GM23248 (cell line): ENCODE results near the gene TBCK. TPM values are rescaled to one million over a fixed set of nuclear protein-coding genes. Genes with fewer than 3 reads are reported as not detected.

Experiments used
- DNase-seq: peaks from one replicate; pipeline ENCODE4 v3.0.0-alpha.2; 2015
- H2AFZ ChIP-seq: fragments of 200-600 bp; sonication (generic); 2 replicates; pipeline ENCODE4 v1.6.1; 2016; ENCODE audit warnings: antibody characterized with exemption
- H3F3A ChIP-seq: fragments of 200-600 bp; sonication (generic); 2 replicates; pipeline ENCODE4 v1.6.1; 2016; ENCODE audit warnings: mild to moderate bottlenecking, antibody characterized with exemption, mixed run types; ENCODE audit not compliant: insufficient read depth
- H3K27ac ChIP-seq: fragments of 200-600 bp; sonication (generic); 2 replicates; pipeline ENCODE4 v1.5.1; 2016; ENCODE audit warnings: mild to moderate bottlenecking
- H3K27me3 ChIP-seq: fragments of 200-600 bp; sonication (generic); replicated peaks from 2 replicates; pipeline ENCODE4 v1.6.1; 2016; ENCODE audit warnings: mild to moderate bottlenecking; ENCODE audit not compliant: insufficient read depth
- H3K36me3 ChIP-seq: fragments of 200-600 bp; sonication (generic); 2 replicates; pipeline ENCODE4 v1.6.1; 2016; ENCODE audit warnings: low read depth, mild to moderate bottlenecking
- H3K4me1 ChIP-seq: fragments of 200-600 bp; sonication (generic); 2 replicates; pipeline ENCODE4 v1.6.1; 2016; ENCODE audit warnings: mild to moderate bottlenecking; ENCODE audit not compliant: insufficient read depth
- H3K4me2 ChIP-seq: fragments of 200-600 bp; sonication (generic); one replicate; pipeline ENCODE4 v1.6.1; 2016; ENCODE audit warnings: mild to moderate bottlenecking; ENCODE audit not compliant: unreplicated experiment
- H3K4me3 ChIP-seq: fragments of 200-600 bp; sonication (generic); 2 replicates; pipeline ENCODE4 v1.5.1; 2016; ENCODE audit warnings: mild to moderate bottlenecking
- H3K79me2 ChIP-seq: fragments of 200-600 bp; sonication (generic); 2 replicates; pipeline ENCODE4 v1.6.1; 2016; ENCODE audit warnings: mild to moderate bottlenecking; ENCODE audit not compliant: insufficient read depth
- H3K9ac ChIP-seq: fragments of 200-600 bp; sonication (generic); 2 replicates; pipeline ENCODE4 v1.6.1; 2016; ENCODE audit warnings: mild to moderate bottlenecking
- H3K9me2 ChIP-seq: fragments of 200-600 bp; sonication (generic); 2 replicates; pipeline ENCODE4 v1.6.1; 2016; ENCODE audit warnings: mixed run types, mild to moderate bottlenecking, moderate library complexity; ENCODE audit not compliant: insufficient read depth
- H3K9me3 ChIP-seq: fragments of 200-600 bp; sonication (generic); one replicate; pipeline ENCODE4 v1.6.1; 2017; ENCODE audit warnings: low read depth
- H4K20me1 ChIP-seq: fragments of 200-600 bp; sonication (generic); 2 replicates; pipeline ENCODE4 v1.6.0; 2016; ENCODE audit not compliant: insufficient read depth
- EZH2 ChIP-seq: fragments of 200-600 bp; sonication (generic); IDR thresholded peaks from 2 replicates; pipeline ENCODE4 v1.6.1; 2018; ENCODE audit warnings: antibody characterized with exemption, mild to moderate bottlenecking; ENCODE audit not compliant: insufficient read depth, poor library complexity, severe bottlenecking
- EZH2phosphoT487 ChIP-seq: fragments of 200-600 bp; sonication (generic); IDR thresholded peaks from 2 replicates; pipeline ENCODE4 v1.6.1; 2018; ENCODE audit warnings: antibody characterized with exemption, moderate library complexity, mild to moderate bottlenecking, low read depth; ENCODE audit not compliant: insufficient read depth
- WGBS, 2 experiments: methylation state at CpG; one replicate each; pipeline ENCODE4 v1.1.6; 2015 to 2017; ENCODE audit warnings: low lambda C conversion rate in 2 of 2, low coverage in 1 of 2; ENCODE audit errors: missing lambda C conversion rate in 2 of 2; 5-methylcytosine and 5-hydroxymethylcytosine counted together
- in situ Hi-C: fragments of 300-500 bp; cut with MboI; formaldehyde crosslinking; loops from 2 replicates; pipeline ENCODE4 v1.15.0; 2020
- polyA plus RNA-seq: library from polyadenylated mRNA; unstranded; fragments of >200 nt; fragmentation: Nextera tagmentation; extraction: Ambion mirVana; gene quantifications from 2 replicates; pipeline ENCODE4 v1.2.1, GENCODE V29; 2016
- total RNA-seq: library from RNA; depleted of rRNA; stranded (reverse); fragments of >200 nt; shearing (Covaris generic); gene quantifications from 2 replicates; pipeline ENCODE4 v1.2.3, GENCODE V29; 2014

The TBCK gene
- total and polyA plus RNA-seq, 2 experiments from 2014 or later: 35.2 to 45.8 TPM

DNA sequence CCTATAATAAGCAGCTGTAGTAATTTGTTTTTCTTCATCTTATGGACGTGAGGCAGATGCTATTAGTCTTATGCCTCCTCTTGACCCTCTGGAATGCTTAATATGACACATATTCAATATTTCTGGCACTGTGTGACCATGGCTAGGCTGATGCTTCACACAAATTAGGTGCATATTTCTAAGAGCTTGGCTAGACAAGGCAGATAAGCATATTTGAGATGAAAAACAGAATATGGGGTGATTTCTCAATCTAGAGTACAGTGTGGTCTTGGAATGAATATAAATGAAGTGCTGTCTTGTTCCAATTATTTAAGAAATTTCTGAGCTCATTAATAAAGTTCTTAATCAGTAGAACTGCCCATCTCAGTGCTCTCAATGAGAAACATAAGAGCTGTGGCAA lies 264.5 kb downstream of the TBCK start:
- DNase-seq: no peak
- in situ Hi-C loops: no loop called here

DNA sequence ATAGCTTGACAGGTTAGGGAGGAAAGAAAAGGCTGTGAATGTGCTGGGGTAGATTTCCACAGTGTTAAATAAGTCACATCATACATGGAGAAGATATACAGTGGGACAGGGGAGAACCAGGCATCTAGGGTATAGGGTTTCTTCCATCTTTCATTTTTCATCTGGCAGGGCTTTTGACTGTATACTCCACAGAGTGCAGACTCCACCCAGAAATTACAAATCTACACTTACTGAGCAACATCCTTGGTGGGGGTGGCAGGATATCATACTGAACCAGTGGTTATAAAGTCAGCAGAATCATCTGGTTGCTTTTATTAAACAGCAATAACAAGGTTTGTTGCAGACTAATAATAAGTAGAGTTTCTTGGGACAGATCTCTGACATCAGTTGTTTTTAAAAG lies 266.5 kb downstream of the TBCK start:
- Histone ChIP-seq H2AFZ (no peak overlapping the region), H3K4me1 (no peaks in the 10 kb centered on the region), H3K4me3 (no peak overlapping the region), H3K27me3 (no peaks in the 10 kb centered on the region), H3F3A (no peaks in the 10 kb centered on the region), H3K36me3 (peaks cover 9% of the 10 kb centered on the region; the same call in 1 of the 2 replicates), H4K20me1 (no peaks in the 10 kb centered on the region), H3K9ac (no peak overlapping the region), H3K9me2 (no peaks in the 10 kb centered on the region), H3K79me2 (no peaks in the 10 kb centered on the region), H3K9me3 (no peaks in the 10 kb centered on the region), H3K4me2 (no peak overlapping the region), H3K27ac (no peak overlapping the region)
- no peak for DNase-seq
- in situ Hi-C loops: no loop called here
- no peak for TF ChIP-seq EZH2phosphoT487
- no peak for TF ChIP-seq EZH2

More for the DNA sequence above, 264.5 kb downstream of the TBCK start:
- no peaks in the 10 kb centered on the region for H3F3A ChIP-seq
- H3K4me3 ChIP-seq: no peak overlapping the region
- no peaks in the 10 kb centered on the region for H3K27me3 ChIP-seq
- no peak overlapping the region for H3K27ac ChIP-seq
- TF ChIP-seq EZH2phosphoT487 (no peak), EZH2 (no peak)
- no peak overlapping the region for H3K9ac ChIP-seq
- no peak overlapping the region for H3K4me2 ChIP-seq
- H3K4me1 ChIP-seq: no peaks in the 10 kb centered on the region
- H4K20me1 ChIP-seq: no peaks in the 10 kb centered on the region
- no peak overlapping the region for H2AFZ ChIP-seq
- no peaks in the 10 kb centered on the region for H3K9me2 ChIP-seq
- no peaks in the 10 kb centered on the region for H3K36me3 ChIP-seq
- WGBS, 2 experiments: 92 to 96% methylated on average over 1 of the region's 1 CpG
- no peaks in the 10 kb centered on the region for H3K9me3 ChIP-seq
- H3K79me2 ChIP-seq: no peaks in the 10 kb centered on the region

DNA sequence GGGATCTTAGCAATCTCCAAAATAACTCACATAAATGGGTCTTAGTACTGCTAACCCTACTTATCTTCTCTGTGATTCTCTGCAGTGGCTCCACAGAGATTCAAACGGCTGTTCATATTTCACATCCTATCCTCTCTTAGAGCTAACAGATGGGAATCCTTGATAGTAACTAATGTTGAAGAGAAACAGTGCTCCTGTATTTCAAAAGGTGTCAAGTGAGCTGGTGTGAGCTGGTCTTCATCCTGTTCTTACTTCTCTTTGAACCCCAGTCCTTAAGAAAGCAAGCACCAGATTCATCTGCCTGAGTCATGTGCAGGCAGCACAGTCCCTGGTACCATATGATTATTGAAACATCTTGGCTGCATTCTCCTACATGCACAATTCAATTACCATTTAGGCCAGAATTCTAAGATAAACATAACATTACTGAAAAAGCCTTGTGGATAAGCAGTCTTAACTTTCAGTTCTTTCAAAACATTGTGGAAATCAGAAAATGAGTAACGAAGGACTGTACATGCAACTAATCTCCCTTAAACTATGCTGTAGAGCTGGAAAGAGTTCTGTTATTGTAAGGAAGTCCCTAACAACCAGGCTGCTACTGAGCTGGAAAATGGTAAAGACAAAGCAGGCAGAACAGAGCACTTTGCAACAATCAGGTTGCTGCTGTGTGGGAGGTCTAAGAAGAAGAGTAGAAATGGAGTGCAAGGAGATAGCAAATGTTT lies 267.6 kb downstream of the TBCK start:
- 76 to 83% methylated on average over 2 of the region's 2 CpGs for WGBS, 2 experiments
- H3F3A ChIP-seq: no peaks in the 10 kb centered on the region
- no peak for DNase-seq
- TF ChIP-seq EZH2: no peak
- no peak for TF ChIP-seq EZH2phosphoT487
- H3K4me2 ChIP-seq: no peak overlapping the region
- no peaks in the 10 kb centered on the region for H3K9me2 ChIP-seq
- H3K9ac ChIP-seq: no peak overlapping the region
- H3K4me3 ChIP-seq: no peak overlapping the region
- peaks cover 9% of the 10 kb centered on the region; the same call in 1 of the 2 replicates for H3K36me3 ChIP-seq
- no peaks in the 10 kb centered on the region for H3K9me3 ChIP-seq
- no peaks in the 10 kb centered on the region for H4K20me1 ChIP-seq
- in situ Hi-C loops: no loop called here
- no peaks in the 10 kb centered on the region for H3K79me2 ChIP-seq
- H3K27ac ChIP-seq: no peak overlapping the region
- no peaks in the 10 kb centered on the region for H3K27me3 ChIP-seq
- no peak overlapping the region for H2AFZ ChIP-seq
- H3K4me1 ChIP-seq: 0 out of 2 replicates have a peak, but pooled peaks cover 2% of the 10 kb centered on the region

DNA sequence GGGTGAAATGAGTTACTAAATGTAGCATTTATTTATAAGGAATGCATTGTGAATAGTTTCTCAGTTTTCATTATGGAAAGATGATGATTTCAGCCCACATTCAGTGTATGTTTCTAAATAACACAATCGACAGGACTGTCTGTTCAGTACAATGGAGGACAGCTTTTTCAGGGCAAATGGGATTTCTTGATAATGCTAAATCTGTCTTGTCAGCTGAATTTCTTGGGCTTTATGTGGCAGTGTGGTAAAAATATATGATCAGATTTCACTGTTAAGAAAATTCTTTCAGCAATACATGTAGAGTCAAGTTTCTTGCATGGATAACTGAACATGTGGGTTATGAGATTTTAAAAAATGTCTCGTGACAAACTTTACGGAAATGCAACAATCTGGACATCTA lies 269.9 kb downstream of the TBCK start:
- no peak for DNase-seq
- no peaks in the 10 kb centered on the region for H3F3A ChIP-seq
- no peak overlapping the region for H3K4me2 ChIP-seq
- H3K9me2 ChIP-seq: no peaks in the 10 kb centered on the region
- H2AFZ ChIP-seq: no peak overlapping the region
- H3K4me3 ChIP-seq: no peak overlapping the region
- 92% methylated on average over 3 of the region's 3 CpGs for WGBS, 2 experiments
- in situ Hi-C loops: no loop called here
- no peak overlapping the region for H3K27ac ChIP-seq
- H3K9me3 ChIP-seq: no peaks in the 10 kb centered on the region
- H3K9ac ChIP-seq: no peak overlapping the region
- H3K79me2 ChIP-seq: no peaks in the 10 kb centered on the region
- TF ChIP-seq EZH2phosphoT487 (no peak), EZH2 (no peak)
- H3K4me1 ChIP-seq: peaks cover 8% of the 10 kb centered on the region
- H4K20me1 ChIP-seq: no peaks in the 10 kb centered on the region
- no peaks in the 10 kb centered on the region for H3K27me3 ChIP-seq
- peaks cover 9% of the 10 kb centered on the region; the same call in 1 of the 2 replicates for H3K36me3 ChIP-seq
